ENCODE results near the gene VHLL. TPM values are rescaled to one million over a fixed set of nuclear protein-coding genes. Genes with fewer than 3 reads are reported as not detected.

VHLL gene
- total and polyA plus RNA-seq, 10 of the 15 experiments (the other 5 are each of a cell fraction or from before 2014, with no cell fraction given), result 0.23 TPM; not detected in 9

DNA sequence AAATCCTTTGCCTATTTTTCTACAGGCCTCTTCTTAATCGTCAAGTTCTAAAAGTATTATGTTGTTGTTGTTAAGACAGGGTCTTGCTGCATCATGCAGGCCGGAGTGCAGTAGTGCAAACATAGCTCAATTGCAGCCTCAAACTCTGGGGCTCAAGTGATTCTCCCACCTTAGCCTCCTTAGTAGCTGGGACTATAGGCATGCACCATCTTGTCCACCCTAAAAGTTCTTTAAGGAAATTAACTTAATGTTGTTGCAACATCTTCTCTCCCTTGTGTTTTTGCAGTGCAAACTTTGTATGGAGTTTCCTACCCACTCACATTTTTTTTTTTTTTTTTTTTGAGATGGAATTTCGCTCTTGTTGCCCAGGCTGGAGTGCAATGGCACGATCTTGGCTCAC lies 4.1 kb upstream of the VHLL start:
- Histone ChIP-seq H3K27ac (ENCODE audit: control insufficient read depth, insufficient read depth) (no peak overlapping the region), H3K9me3 (replicated peaks; ENCODE audit: control insufficient read depth, insufficient read depth, low read length) (no peaks in the 10 kb centered on the region), H2AFZ (ENCODE audit: control insufficient read depth, low read depth, low read length) (no peak overlapping the region), H3K4me2 (ENCODE audit: control insufficient read depth, insufficient read depth) (no peak overlapping the region), H3K9ac (ENCODE audit: control insufficient read depth, insufficient read depth, low read length) (no peak overlapping the region), H4K20me1 (ENCODE audit: control insufficient read depth, insufficient read depth) (no peaks in the 10 kb centered on the region), H3K27me3 (replicated peaks in 1 of 2; ENCODE audit: control insufficient read depth in 2 of 2, insufficient read depth in 2 of 2, low read length in 1 of 2) (no peaks in the 10 kb centered on the region), H3K79me2 (ENCODE audit: control insufficient read depth, insufficient read depth, low read length) (no peaks in the 10 kb centered on the region), H3K4me3 (no peak overlapping the region), H3K4me1 (ENCODE audit: control insufficient read depth, insufficient read depth, low read length) (no peaks in the 10 kb centered on the region), H3K36me3 (ENCODE audit: control insufficient read depth in 2 of 2, insufficient read depth in 2 of 2, low read length in 1 of 2) (peaks cover 5 to 9% of the 10 kb centered on the region in 2 experiments)
- no peak for FAIRE-seq
- BruUV-seq (replicated peaks), result no TSS peak
- in situ Hi-C loops (cut with MboI) (no loop called here), intact Hi-C loops (cut with micrococcal nuclease; ENCODE audit: unreplicated experiment) (no loop called here)
- 96% methylated on average over 2 of the region's 4 CpGs for WGBS (ENCODE audit: insufficient coverage, insufficient replicate concordance, low lambda C conversion rate, missing lambda C conversion rate)
- SMC1A ChIA-PET (ENCODE audit: uncharacterized antibody, unreplicated experiment), result interaction anchor here (1.3 kb wide), 1 partner anchor 22 kb away, joined by 3 read pairs; no protein-coding TSS in a partner anchor
- RAD21 ChIA-PET (ENCODE audit: unreplicated experiment), result no interaction called here
- no peak for ATAC-seq
- POLR2A ChIA-PET, result interaction anchor here (0.9 to 1.2 kb wide), 2 partner anchors 16 to 137 kb away, joined by 3 read pairs; no protein-coding TSS in a partner anchor
- CTCF ChIA-PET, result interaction anchor here (1.2 to 1.4 kb wide), 2 partner anchors 16 to 17 kb away, joined by 3 to 5 read pairs; no protein-coding TSS in a partner anchor
- no peak for DNase-seq (ENCODE audit: low read depth, low spot score)
- TF ChIP-seq EZH2 (IDR thresholded peaks at IDR 0.05; ENCODE audit: borderline replicate concordance, control insufficient read depth, low read depth, low read length) (no peak), SMAD5 (IDR thresholded peaks at IDR 0.05; ENCODE audit: low read depth) (no peak), MTA3 (IDR thresholded peaks at IDR 0.05; ENCODE audit: borderline replicate concordance, low read length) (no peak), STAT3 (IDR thresholded peaks at IDR 0.05; ENCODE audit: low read depth, low read length) (no peak), MYC (IDR thresholded peaks at IDR 0.05; ENCODE audit: insufficient read depth, insufficient read length, insufficient replicate concordance, low read length, severe bottlenecking) (no peak), JUNB (IDR thresholded peaks at IDR 0.05) (no peak), NR2C1 (IDR thresholded peaks at IDR 0.05) (no peak), SIN3A (IDR thresholded peaks at IDR 0.05; ENCODE audit: low read depth, low read length) (no peak), EED (IDR thresholded peaks at IDR 0.05; ENCODE audit: low read depth) (no peak), RB1 (IDR thresholded peaks at IDR 0.05; ENCODE audit: borderline replicate concordance) (no peak), RCOR1 (conservative IDR thresholded peaks at IDR 0.05; ENCODE audit: low read depth, low read length) (no peak), POLR2AphosphoS5 (IDR thresholded peaks at IDR 0.05; ENCODE audit: low read length) (no peak), PAX5 (IDR thresholded peaks at IDR 0.05; ENCODE audit: borderline replicate concordance, low read depth, low read length) (no peak)
- TF ChIP-seq, protein P1, sequence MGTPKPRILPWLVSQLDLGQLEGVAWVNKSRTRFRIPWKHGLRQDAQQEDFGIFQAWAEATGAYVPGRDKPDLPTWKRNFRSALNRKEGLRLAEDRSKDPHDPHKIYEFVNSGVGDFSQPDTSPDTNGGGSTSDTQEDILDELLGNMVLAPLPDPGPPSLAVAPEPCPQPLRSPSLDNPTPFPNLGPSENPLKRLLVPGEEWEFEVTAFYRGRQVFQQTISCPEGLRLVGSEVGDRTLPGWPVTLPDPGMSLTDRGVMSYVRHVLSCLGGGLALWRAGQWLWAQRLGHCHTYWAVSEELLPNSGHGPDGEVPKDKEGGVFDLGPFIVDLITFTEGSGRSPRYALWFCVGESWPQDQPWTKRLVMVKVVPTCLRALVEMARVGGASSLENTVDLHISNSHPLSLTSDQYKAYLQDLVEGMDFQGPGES (IDR thresholded peaks at IDR 0.05), result no peak
- TF ChIP-seq, protein P2, sequence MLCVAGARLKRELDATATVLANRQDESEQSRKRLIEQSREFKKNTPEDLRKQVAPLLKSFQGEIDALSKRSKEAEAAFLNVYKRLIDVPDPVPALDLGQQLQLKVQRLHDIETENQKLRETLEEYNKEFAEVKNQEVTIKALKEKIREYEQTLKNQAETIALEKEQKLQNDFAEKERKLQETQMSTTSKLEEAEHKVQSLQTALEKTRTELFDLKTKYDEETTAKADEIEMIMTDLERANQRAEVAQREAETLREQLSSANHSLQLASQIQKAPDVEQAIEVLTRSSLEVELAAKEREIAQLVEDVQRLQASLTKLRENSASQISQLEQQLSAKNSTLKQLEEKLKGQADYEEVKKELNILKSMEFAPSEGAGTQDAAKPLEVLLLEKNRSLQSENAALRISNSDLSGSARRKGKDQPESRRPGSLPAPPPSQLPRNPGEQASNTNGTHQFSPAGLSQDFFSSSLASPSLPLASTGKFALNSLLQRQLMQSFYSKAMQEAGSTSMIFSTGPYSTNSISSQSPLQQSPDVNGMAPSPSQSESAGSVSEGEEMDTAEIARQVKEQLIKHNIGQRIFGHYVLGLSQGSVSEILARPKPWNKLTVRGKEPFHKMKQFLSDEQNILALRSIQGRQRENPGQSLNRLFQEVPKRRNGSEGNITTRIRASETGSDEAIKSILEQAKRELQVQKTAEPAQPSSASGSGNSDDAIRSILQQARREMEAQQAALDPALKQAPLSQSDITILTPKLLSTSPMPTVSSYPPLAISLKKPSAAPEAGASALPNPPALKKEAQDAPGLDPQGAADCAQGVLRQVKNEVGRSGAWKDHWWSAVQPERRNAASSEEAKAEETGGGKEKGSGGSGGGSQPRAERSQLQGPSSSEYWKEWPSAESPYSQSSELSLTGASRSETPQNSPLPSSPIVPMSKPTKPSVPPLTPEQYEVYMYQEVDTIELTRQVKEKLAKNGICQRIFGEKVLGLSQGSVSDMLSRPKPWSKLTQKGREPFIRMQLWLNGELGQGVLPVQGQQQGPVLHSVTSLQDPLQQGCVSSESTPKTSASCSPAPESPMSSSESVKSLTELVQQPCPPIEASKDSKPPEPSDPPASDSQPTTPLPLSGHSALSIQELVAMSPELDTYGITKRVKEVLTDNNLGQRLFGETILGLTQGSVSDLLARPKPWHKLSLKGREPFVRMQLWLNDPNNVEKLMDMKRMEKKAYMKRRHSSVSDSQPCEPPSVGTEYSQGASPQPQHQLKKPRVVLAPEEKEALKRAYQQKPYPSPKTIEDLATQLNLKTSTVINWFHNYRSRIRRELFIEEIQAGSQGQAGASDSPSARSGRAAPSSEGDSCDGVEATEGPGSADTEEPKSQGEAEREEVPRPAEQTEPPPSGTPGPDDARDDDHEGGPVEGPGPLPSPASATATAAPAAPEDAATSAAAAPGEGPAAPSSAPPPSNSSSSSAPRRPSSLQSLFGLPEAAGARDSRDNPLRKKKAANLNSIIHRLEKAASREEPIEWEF (IDR thresholded peaks at IDR 0.05; ENCODE audit: insufficient replicate concordance, low read depth, low read length), result no peak
- TF ChIP-seq, protein P3, sequence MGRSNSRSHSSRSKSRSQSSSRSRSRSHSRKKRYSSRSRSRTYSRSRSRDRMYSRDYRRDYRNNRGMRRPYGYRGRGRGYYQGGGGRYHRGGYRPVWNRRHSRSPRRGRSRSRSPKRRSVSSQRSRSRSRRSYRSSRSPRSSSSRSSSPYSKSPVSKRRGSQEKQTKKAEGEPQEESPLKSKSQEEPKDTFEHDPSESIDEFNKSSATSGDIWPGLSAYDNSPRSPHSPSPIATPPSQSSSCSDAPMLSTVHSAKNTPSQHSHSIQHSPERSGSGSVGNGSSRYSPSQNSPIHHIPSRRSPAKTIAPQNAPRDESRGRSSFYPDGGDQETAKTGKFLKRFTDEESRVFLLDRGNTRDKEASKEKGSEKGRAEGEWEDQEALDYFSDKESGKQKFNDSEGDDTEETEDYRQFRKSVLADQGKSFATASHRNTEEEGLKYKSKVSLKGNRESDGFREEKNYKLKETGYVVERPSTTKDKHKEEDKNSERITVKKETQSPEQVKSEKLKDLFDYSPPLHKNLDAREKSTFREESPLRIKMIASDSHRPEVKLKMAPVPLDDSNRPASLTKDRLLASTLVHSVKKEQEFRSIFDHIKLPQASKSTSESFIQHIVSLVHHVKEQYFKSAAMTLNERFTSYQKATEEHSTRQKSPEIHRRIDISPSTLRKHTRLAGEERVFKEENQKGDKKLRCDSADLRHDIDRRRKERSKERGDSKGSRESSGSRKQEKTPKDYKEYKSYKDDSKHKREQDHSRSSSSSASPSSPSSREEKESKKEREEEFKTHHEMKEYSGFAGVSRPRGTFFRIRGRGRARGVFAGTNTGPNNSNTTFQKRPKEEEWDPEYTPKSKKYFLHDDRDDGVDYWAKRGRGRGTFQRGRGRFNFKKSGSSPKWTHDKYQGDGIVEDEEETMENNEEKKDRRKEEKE (IDR thresholded peaks at IDR 0.05), result no peak

Data from GM12878 (cell line).